Measurements from ENCODE around the gene TJP2. TPM values are rescaled to one million over a fixed set of nuclear protein-coding genes. Genes with fewer than 3 reads are reported as not detected.

TJP2 gene
- total and polyA plus RNA-seq, 10 of the 15 experiments (the other 5 are each of a cell fraction or from before 2014, with no cell fraction given) = 6.4 to 59.9 (median 29.7) TPM

DNA sequence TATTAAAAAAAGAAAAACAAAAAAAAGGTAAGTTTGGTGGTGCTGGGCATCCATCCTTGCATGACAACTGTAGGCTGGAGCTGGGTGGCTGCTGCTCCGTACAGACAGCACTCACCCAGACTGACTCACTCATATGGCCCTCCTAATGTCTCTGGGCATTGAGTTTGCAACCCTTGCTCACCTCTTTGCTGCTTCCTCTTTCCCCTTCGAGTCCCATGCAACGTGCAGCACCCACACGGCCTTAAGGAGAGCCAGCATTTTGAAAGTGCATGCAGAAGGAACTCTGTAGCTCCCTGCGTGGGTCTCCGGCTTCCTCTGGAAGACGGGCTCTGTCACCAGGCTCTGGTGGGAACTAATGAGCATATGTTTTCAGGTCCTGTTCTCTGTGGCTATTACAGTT, 90.4 kb downstream of the TJP2 start:
- TF ChIP-seq, protein P1, sequence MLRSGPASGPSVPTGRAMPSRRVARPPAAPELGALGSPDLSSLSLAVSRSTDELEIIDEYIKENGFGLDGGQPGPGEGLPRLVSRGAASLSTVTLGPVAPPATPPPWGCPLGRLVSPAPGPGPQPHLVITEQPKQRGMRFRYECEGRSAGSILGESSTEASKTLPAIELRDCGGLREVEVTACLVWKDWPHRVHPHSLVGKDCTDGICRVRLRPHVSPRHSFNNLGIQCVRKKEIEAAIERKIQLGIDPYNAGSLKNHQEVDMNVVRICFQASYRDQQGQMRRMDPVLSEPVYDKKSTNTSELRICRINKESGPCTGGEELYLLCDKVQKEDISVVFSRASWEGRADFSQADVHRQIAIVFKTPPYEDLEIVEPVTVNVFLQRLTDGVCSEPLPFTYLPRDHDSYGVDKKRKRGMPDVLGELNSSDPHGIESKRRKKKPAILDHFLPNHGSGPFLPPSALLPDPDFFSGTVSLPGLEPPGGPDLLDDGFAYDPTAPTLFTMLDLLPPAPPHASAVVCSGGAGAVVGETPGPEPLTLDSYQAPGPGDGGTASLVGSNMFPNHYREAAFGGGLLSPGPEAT (IDR thresholded peaks at IDR 0.05; ENCODE audit: low read depth) = no peak
- no peak for TF ChIP-seq WRNIP1 (IDR thresholded peaks at IDR 0.05; ENCODE audit: borderline replicate concordance, low read depth, low read length)
- TF ChIP-seq MTA2 (IDR thresholded peaks at IDR 0.05; ENCODE audit: low read depth) = no peak
- TF ChIP-seq, protein P2, sequence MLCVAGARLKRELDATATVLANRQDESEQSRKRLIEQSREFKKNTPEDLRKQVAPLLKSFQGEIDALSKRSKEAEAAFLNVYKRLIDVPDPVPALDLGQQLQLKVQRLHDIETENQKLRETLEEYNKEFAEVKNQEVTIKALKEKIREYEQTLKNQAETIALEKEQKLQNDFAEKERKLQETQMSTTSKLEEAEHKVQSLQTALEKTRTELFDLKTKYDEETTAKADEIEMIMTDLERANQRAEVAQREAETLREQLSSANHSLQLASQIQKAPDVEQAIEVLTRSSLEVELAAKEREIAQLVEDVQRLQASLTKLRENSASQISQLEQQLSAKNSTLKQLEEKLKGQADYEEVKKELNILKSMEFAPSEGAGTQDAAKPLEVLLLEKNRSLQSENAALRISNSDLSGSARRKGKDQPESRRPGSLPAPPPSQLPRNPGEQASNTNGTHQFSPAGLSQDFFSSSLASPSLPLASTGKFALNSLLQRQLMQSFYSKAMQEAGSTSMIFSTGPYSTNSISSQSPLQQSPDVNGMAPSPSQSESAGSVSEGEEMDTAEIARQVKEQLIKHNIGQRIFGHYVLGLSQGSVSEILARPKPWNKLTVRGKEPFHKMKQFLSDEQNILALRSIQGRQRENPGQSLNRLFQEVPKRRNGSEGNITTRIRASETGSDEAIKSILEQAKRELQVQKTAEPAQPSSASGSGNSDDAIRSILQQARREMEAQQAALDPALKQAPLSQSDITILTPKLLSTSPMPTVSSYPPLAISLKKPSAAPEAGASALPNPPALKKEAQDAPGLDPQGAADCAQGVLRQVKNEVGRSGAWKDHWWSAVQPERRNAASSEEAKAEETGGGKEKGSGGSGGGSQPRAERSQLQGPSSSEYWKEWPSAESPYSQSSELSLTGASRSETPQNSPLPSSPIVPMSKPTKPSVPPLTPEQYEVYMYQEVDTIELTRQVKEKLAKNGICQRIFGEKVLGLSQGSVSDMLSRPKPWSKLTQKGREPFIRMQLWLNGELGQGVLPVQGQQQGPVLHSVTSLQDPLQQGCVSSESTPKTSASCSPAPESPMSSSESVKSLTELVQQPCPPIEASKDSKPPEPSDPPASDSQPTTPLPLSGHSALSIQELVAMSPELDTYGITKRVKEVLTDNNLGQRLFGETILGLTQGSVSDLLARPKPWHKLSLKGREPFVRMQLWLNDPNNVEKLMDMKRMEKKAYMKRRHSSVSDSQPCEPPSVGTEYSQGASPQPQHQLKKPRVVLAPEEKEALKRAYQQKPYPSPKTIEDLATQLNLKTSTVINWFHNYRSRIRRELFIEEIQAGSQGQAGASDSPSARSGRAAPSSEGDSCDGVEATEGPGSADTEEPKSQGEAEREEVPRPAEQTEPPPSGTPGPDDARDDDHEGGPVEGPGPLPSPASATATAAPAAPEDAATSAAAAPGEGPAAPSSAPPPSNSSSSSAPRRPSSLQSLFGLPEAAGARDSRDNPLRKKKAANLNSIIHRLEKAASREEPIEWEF (IDR thresholded peaks at IDR 0.05; ENCODE audit: insufficient replicate concordance, low read depth, low read length) = no peak
- no peak for TF ChIP-seq CBX3 (IDR thresholded peaks at IDR 0.05; ENCODE audit: borderline replicate concordance, low read depth)
- TF ChIP-seq NR2C1 (IDR thresholded peaks at IDR 0.05) = no peak
- Histone ChIP-seq H3K79me2 (ENCODE audit: control insufficient read depth, insufficient read depth, low read length) (no peaks in the 10 kb centered on the region), H3K9ac (ENCODE audit: control insufficient read depth, insufficient read depth, low read length) (no peak overlapping the region), H3K9me3 (replicated peaks; ENCODE audit: control insufficient read depth, insufficient read depth, low read length) (no peaks in the 10 kb centered on the region), H3K27ac (ENCODE audit: control insufficient read depth, insufficient read depth) (no peak overlapping the region), H3K36me3 (ENCODE audit: control insufficient read depth in 2 of 2, insufficient read depth in 2 of 2, low read length in 1 of 2) (no peaks in the 10 kb centered on the region), H3K4me3 (no peak overlapping the region), H3K4me2 (ENCODE audit: control insufficient read depth, insufficient read depth) (no peak overlapping the region), H3K4me1 (ENCODE audit: control insufficient read depth, insufficient read depth, low read length) (no peaks in the 10 kb centered on the region), H3K27me3 (replicated peaks in 1 of 2; ENCODE audit: control insufficient read depth in 2 of 2, insufficient read depth in 2 of 2, low read length in 1 of 2) (no peaks in the 10 kb centered on the region; a peak in 1 of 4 replicates), H2AFZ (ENCODE audit: control insufficient read depth, low read depth, low read length) (no peak overlapping the region), H4K20me1 (ENCODE audit: control insufficient read depth, insufficient read depth) (no peaks in the 10 kb centered on the region)
- ChIA-PET RAD21 (ENCODE audit: unreplicated experiment) (no interaction called here), POLR2A (no interaction called here), SMC1A (ENCODE audit: uncharacterized antibody, unreplicated experiment) (no interaction called here), CTCF (no interaction called here)
- ATAC-seq (no peak), DNase-seq (ENCODE audit: low read depth, low spot score) (no peak), FAIRE-seq (no peak)
- 39% methylated on average over 7 of the region's 7 CpGs for WGBS (ENCODE audit: insufficient coverage, insufficient replicate concordance, low lambda C conversion rate, missing lambda C conversion rate)
- BruUV-seq (replicated peaks) = no TSS peak
- in situ Hi-C loops (cut with MboI) (no loop called here), intact Hi-C loops (cut with micrococcal nuclease; ENCODE audit: unreplicated experiment) (no loop called here)

All from GM12878 (cell line).